Right kidney (tissue), 1 donor: ENCODE data around the gene ATF2.
"Not testable (repeated sequence)": the region's sequence is repeated elsewhere in the genome, so short reads cannot be mapped to it uniquely, and the experiment has no call there.

Source experiments
- DNase-seq: peaks from one replicate; pipeline ENCODE4 v3.0.0-alpha.2; 2016

The ATF2 gene

GRCh38 chr2:175101514-175101913, 66.5 kb downstream of the ATF2 start:
- no peak for DNase-seq

GRCh38 chr2:175097297-175097696, 70.7 kb downstream of the ATF2 start:
- no peak for DNase-seq

- not testable (repeated sequence) for DNase-seq
These were observed 83.9 kb downstream of the ATF2 start for GRCh38 chr2:175084117-175084516.

GRCh38 chr2:175080479-175080878, 87.5 kb downstream of the ATF2 start:
- DNase-seq, result no peak

GRCh38 chr2:175076272-175076671, 91.7 kb downstream of the ATF2 start:
- no peak for DNase-seq

GRCh38 chr2:175074478-175074877, 93.5 kb downstream of the ATF2 start:
- no peak for DNase-seq

- DNase-seq, result no peak
These were observed 99.5 kb downstream of the ATF2 start for GRCh38 chr2:175068534-175068933.

- no peak for DNase-seq
These were observed 101.6 kb downstream of the ATF2 start for GRCh38 chr2:175066411-175066810.

- DNase-seq, result no peak
These were observed 103.2 kb downstream of the ATF2 start for GRCh38 chr2:175064797-175065196.

GRCh38 chr2:175063741-175064140, 104.3 kb downstream of the ATF2 start:
- DNase-seq, result no peak

- DNase-seq, result no peak
These were observed 105.0 kb downstream of the ATF2 start for GRCh38 chr2:175062787-175063585.

GRCh38 chr2:175057078-175057685, 110.8 kb downstream of the ATF2 start:
- DNase-seq, result no peak

GRCh38 chr2:175055993-175056392, 112.0 kb downstream of the ATF2 start:
- DNase-seq, result no peak

GRCh38 chr2:175054340-175054739, 113.7 kb downstream of the ATF2 start:
- no peak for DNase-seq

GRCh38 chr2:175049661-175050060, 118.3 kb downstream of the ATF2 start:
- DNase-seq, result no peak

GRCh38 chr2:175048275-175048674, 119.7 kb downstream of the ATF2 start:
- DNase-seq, result no peak

- DNase-seq, result no peak
These were observed 128.5 kb downstream of the ATF2 start for GRCh38 chr2:175039490-175039889.

GRCh38 chr2:175039031-175039430, 129.0 kb downstream of the ATF2 start:
- no peak for DNase-seq

- DNase-seq, result no peak
These were observed 130.1 kb downstream of the ATF2 start for GRCh38 chr2:175037941-175038340.

- no peak for DNase-seq
These were observed 131.4 kb downstream of the ATF2 start for GRCh38 chr2:175036582-175037018.

GRCh38 chr2:175035806-175036205, 132.2 kb downstream of the ATF2 start:
- DNase-seq, result no peak

- DNase-seq, result no peak
These were observed 133.3 kb downstream of the ATF2 start for GRCh38 chr2:175034716-175035115.

GRCh38 chr2:175030380-175031271, 137.4 kb downstream of the ATF2 start:
- no peak for DNase-seq
